ENCODE data around the gene LENG1. TPM values are rescaled to one million over a fixed set of nuclear protein-coding genes. Genes with fewer than 3 reads are reported as not detected.

LENG1 gene
- total and polyA plus RNA-seq, 9 of the 15 experiments (the other 6 are each of a cell fraction or from before 2014, with no cell fraction given) = 0.30 to 10.5 (median 4.7) TPM

- TF ChIP-seq MGA (IDR thresholded peaks at IDR 0.05) = no peak; the same call in 1 of the 2 replicates
- peak; percentile 69 for TF ChIP-seq BRD9 (IDR thresholded peaks at IDR 0.05; ENCODE audit: low read depth, partially characterized antibody)
- no peak for TF ChIP-seq CC2D1A (IDR thresholded peaks at IDR 0.05)
- TF ChIP-seq ARID3A (IDR thresholded peaks at IDR 0.05; ENCODE audit: borderline replicate concordance, low read depth, low read length) = no peak
- peak; percentile 23; the same call in 1 of the 2 replicates for TF ChIP-seq MEF2D (tag; conservative IDR thresholded peaks at IDR 0.05; ENCODE audit: low read depth)
- no peak for TF ChIP-seq NCOR1 (IDR thresholded peaks at IDR 0.05)
- no peak for TF ChIP-seq RUNX1 (IDR thresholded peaks at IDR 0.05; ENCODE audit: low read depth)
- no peak for TF ChIP-seq MED1 (CRISPR knock-in tag; IDR thresholded peaks at IDR 0.05; ENCODE audit: borderline replicate concordance)
These were observed 30.4 kb upstream of the LENG1 start (continued) for GRCh38 chr19:54189735-54190502.

All from K562 (cell line).